ENCODE data around the gene NTRK1.

- TF ChIP-seq CTCF (IDR thresholded peaks at IDR 0.05) (no peak), POLR2A (IDR thresholded peaks at IDR 0.05) (no peak), POLR2AphosphoS5 (IDR thresholded peaks at IDR 0.05) (no peak)
Observed at GRCh38 chr1:156868341-156868740, 7.7 kb downstream of the NTRK1 start.

Data from breast epithelium (tissue), 3 donors.